ENCODE results near the gene RTN4RL1. TPM values are rescaled to one million over a fixed set of nuclear protein-coding genes. Genes with fewer than 3 reads are reported as not detected.

Gene RTN4RL1
- total and polyA plus RNA-seq, 2 of the 13 experiments (the other 11 are each of a cell fraction or from before 2014, with no cell fraction given): 0.01 TPM; not detected in 1

DNA sequence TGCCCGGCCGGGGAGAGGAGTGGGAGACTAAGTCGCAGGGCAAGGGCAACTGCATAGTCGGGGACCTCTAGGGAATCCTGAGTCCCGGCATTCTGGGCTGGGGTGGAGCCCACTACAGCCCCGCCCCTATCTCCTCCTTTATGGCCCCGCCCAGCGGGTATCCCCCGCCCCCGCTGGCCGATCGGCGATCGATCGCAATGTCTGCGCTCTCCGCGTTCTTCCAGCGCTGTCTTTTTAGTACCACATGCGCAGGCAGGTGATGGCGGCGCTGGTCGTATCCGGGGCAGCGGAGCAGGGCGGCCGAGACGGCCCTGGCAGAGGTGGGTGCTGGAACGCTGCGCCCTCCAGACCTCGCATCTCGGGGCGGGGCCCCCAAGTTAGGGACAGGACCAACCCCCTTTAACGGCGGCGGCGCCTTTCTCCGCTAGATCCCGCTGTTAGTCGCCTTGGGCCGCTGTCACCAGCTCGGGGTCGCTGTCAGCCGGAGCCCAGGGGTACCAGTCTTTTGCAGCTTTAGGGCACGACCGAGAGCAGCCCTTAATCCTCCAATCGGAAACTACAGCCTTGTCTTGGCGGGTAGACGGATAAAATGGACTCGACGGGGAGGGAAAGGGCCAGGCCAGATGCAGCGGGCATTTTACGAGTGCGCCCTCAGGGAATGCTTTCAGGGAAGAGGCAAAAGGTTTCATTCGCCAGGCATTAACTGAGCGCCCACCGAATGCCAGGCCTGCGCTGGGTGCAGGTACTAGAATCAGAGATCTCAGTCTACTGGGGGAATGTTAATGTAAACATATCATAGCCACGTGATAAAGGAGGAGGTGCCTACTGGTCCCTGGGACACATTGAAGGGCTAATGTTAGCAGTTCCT lies 5.0 kb upstream of the RTN4RL1 start, which contains the start of gene DPH1 (continued):
- TF ChIP-seq CHCHD3 (CRISPR knock-in tag; IDR thresholded peaks at IDR 0.05) (no peak), ZNF263 (CRISPR knock-in tag; IDR thresholded peaks at IDR 0.05) (no peak), RORA (CRISPR knock-in tag; IDR thresholded peaks at IDR 0.05) (no peak), ATAD3A (CRISPR knock-in tag; IDR thresholded peaks at IDR 0.05) (no peak), ZNF678 (CRISPR knock-in tag; IDR thresholded peaks at IDR 0.05) (no peak), CAMTA2 (CRISPR knock-in tag; IDR thresholded peaks at IDR 0.05; ENCODE audit: borderline replicate concordance) (no peak; the same call in 1 of the 2 replicates), SRSF1 (optimal IDR thresholded peaks at IDR 0.05; ENCODE audit: low read depth, low read length) (no peak), ZNF441 (CRISPR knock-in tag; IDR thresholded peaks at IDR 0.05; ENCODE audit: borderline replicate concordance) (no peak), KLF6 (CRISPR knock-in tag; IDR thresholded peaks at IDR 0.05) (peak; percentile 76; the same call in 1 of the 2 replicates), NFIB (CRISPR knock-in tag; IDR thresholded peaks at IDR 0.05; ENCODE audit: borderline replicate concordance) (no peak), ZNF607 (CRISPR knock-in tag; IDR thresholded peaks at IDR 0.05; ENCODE audit: borderline replicate concordance) (peak; percentile 61; the same call in 1 of the 2 replicates), TBL1XR1 (IDR thresholded peaks at IDR 0.05; ENCODE audit: borderline replicate concordance, low read length, partially characterized antibody) (no peak), ATF7-NPFF (CRISPR knock-in tag; IDR thresholded peaks at IDR 0.05; ENCODE audit: low read depth) (0 out of 2 replicates have a peak, but pooled peaks have one; percentile 7), KDM5A (IDR thresholded peaks at IDR 0.05; ENCODE audit: borderline replicate concordance, low read length) (peak; percentile 85), ZFYVE20 (CRISPR knock-in tag; IDR thresholded peaks at IDR 0.05; ENCODE audit: borderline replicate concordance, low read depth) (no peak), TEAD3 (CRISPR knock-in tag; optimal IDR thresholded peaks at IDR 0.05; ENCODE audit: borderline replicate concordance) (peak; percentile 85), RBM39 (IDR thresholded peaks at IDR 0.05; ENCODE audit: low read depth, low read length, poor library complexity, severe bottlenecking) (peak; percentile 96), POGZ (CRISPR knock-in tag; IDR thresholded peaks at IDR 0.05) (peak; percentile 73), ZNF598 (CRISPR knock-in tag; IDR thresholded peaks at IDR 0.05; ENCODE audit: borderline replicate concordance) (peak; percentile 66; the same call in 1 of the 2 replicates), ZNF562 (CRISPR knock-in tag; IDR thresholded peaks at IDR 0.05; ENCODE audit: borderline replicate concordance) (no peak)
- TF ChIP-seq, protein P1, sequence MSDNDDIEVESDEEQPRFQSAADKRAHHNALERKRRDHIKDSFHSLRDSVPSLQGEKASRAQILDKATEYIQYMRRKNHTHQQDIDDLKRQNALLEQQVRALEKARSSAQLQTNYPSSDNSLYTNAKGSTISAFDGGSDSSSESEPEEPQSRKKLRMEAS (IDR thresholded peaks at IDR 0.05): peak; percentile 98
- TF ChIP-seq, protein P2, sequence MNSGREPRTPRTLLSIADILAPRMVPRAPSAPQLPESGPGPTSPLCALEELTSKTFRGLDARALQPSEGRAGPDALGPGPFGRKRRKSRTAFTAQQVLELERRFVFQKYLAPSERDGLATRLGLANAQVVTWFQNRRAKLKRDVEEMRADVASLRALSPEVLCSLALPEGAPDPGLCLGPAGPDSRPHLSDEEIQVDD (CRISPR knock-in tag; IDR thresholded peaks at IDR 0.05; ENCODE audit: borderline replicate concordance): no peak
- TF ChIP-seq, protein P3, sequence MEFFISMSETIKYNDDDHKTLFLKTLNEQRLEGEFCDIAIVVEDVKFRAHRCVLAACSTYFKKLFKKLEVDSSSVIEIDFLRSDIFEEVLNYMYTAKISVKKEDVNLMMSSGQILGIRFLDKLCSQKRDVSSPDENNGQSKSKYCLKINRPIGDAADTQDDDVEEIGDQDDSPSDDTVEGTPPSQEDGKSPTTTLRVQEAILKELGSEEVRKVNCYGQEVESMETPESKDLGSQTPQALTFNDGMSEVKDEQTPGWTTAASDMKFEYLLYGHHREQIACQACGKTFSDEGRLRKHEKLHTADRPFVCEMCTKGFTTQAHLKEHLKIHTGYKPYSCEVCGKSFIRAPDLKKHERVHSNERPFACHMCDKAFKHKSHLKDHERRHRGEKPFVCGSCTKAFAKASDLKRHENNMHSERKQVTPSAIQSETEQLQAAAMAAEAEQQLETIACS (CRISPR knock-in tag; IDR thresholded peaks at IDR 0.05): no peak
- TF ChIP-seq, protein P4, sequence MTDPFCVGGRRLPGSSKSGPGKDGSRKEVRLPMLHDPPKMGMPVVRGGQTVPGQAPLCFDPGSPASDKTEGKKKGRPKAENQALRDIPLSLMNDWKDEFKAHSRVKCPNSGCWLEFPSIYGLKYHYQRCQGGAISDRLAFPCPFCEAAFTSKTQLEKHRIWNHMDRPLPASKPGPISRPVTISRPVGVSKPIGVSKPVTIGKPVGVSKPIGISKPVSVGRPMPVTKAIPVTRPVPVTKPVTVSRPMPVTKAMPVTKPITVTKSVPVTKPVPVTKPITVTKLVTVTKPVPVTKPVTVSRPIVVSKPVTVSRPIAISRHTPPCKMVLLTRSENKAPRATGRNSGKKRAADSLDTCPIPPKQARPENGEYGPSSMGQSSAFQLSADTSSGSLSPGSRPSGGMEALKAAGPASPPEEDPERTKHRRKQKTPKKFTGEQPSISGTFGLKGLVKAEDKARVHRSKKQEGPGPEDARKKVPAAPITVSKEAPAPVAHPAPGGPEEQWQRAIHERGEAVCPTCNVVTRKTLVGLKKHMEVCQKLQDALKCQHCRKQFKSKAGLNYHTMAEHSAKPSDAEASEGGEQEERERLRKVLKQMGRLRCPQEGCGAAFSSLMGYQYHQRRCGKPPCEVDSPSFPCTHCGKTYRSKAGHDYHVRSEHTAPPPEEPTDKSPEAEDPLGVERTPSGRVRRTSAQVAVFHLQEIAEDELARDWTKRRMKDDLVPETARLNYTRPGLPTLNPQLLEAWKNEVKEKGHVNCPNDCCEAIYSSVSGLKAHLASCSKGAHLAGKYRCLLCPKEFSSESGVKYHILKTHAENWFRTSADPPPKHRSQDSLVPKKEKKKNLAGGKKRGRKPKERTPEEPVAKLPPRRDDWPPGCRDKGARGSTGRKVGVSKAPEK (CRISPR knock-in tag; IDR thresholded peaks at IDR 0.05; ENCODE audit: borderline replicate concordance): no peak

Data from HepG2 (cell line).